ENCODE data around the gene HNRNPUL2. TPM values are rescaled to one million over a fixed set of nuclear protein-coding genes. Genes with fewer than 3 reads are reported as not detected.

Gene HNRNPUL2
- total RNA-seq, 1 experiment from 2014 or later: 43.5 TPM

- no peaks in the 10 kb centered on the region for H3K79me2 ChIP-seq (ENCODE audit: insufficient read depth, low read length)
- no peaks in the 10 kb centered on the region for H3K23me2 ChIP-seq (ENCODE audit: insufficient read length, low read depth, low read length, poor library complexity, severe bottlenecking)
- H3K23ac ChIP-seq (ENCODE audit: insufficient read length, low read depth, low read length): no peak overlapping the region
- no peak overlapping the region for H3K56ac ChIP-seq (ENCODE audit: insufficient read length, low read depth, low read length)
- H3K4me3 Mint-ChIP-seq: no peak overlapping the region; a peak in 1 of 5 replicates
- H4K91ac ChIP-seq (ENCODE audit: insufficient read length, low read depth, low read length): no peak overlapping the region
- H3K79me1 ChIP-seq (ENCODE audit: insufficient read depth, low read depth, low read length, poor library complexity, severe bottlenecking): peaks cover 2% of the 10 kb centered on the region
- no peaks in the 10 kb centered on the region for H3K9me3 ChIP-seq (ENCODE audit: control insufficient read depth, low read depth, low read length)
- no peaks in the 10 kb centered on the region; the same call in 1 of the 2 replicates for H3K4me1 ChIP-seq (ENCODE audit: insufficient read depth, low read length)
- no peak overlapping the region for H3K18ac ChIP-seq (ENCODE audit: insufficient read length, low read depth, low read length)
- H4K5ac ChIP-seq (ENCODE audit: insufficient read length, low read depth, low read length): no peak overlapping the region
- no peak for DNase-seq
- no CpG with 5 or more reads among the region's 24 CpGs for WGBS (ENCODE audit: extremely low coverage, insufficient read length, low lambda C conversion rate)
- no peaks in the 10 kb centered on the region for H3K27me3 Mint-ChIP-seq (ENCODE audit: low read depth)
- no peak overlapping the region for H2BK5ac ChIP-seq (ENCODE audit: insufficient read length, low read length)
- no peaks in the 10 kb centered on the region for H3K27me3 ChIP-seq (ENCODE audit: insufficient read depth, low read length)
- H3K9me3 Mint-ChIP-seq: no peaks in the 10 kb centered on the region
- H4K8ac ChIP-seq (replicated peaks; ENCODE audit: insufficient read length, low read depth, low read length): no peak overlapping the region
- H3K14ac ChIP-seq (ENCODE audit: insufficient read depth, low read length): no peak overlapping the region
- H2BK12ac ChIP-seq (ENCODE audit: insufficient read length, low read depth, low read length): no peak overlapping the region
- peaks cover 58 to 95% (median 92%) of the 10 kb centered on the region in 3 experiments; a peak in 6 of 7 replicates for H3K36me3 Mint-ChIP-seq (ENCODE audit: insufficient read depth in 1 of 3, low read depth in 3 of 3)
- no peak overlapping the region for H2BK120ac ChIP-seq (ENCODE audit: low read depth, low read length, poor library complexity, severe bottlenecking)
- no peak overlapping the region for H3K4me2 ChIP-seq (ENCODE audit: insufficient read depth, insufficient read length, low read length)
- peak overlapping the region in 2 of 3 experiments; percentile 11 to 78; a peak in 3 of 7 replicates for H3K27ac Mint-ChIP-seq
- H2BK20ac ChIP-seq (ENCODE audit: low read depth, low read length, poor library complexity, severe bottlenecking): no peak overlapping the region
- no peak overlapping the region for H3K9ac ChIP-seq (ENCODE audit: extremely low read depth, insufficient read length, low read length)
- no peak overlapping the region for H3K4ac ChIP-seq (ENCODE audit: low read depth, low read length)
- H3K27ac ChIP-seq (ENCODE audit: insufficient read length, low read depth, low read length): no peak overlapping the region
- H2AFZ ChIP-seq (ENCODE audit: low read length): no peak overlapping the region
- H2BK15ac ChIP-seq (ENCODE audit: low read depth, low read length): no peak overlapping the region
- no peak overlapping the region for H3T11ph ChIP-seq (ENCODE audit: low read length)
- peaks cover 12 to 37% of the 10 kb centered on the region in 2 experiments; a peak in 3 of 4 replicates for H3K4me1 Mint-ChIP-seq
- H4K20me1 ChIP-seq (ENCODE audit: control insufficient read depth, insufficient read depth, insufficient read length): no peaks in the 10 kb centered on the region
- H2AK5ac ChIP-seq (ENCODE audit: insufficient read length, low read length): no peak overlapping the region
- TF ChIP-seq, protein P1, sequence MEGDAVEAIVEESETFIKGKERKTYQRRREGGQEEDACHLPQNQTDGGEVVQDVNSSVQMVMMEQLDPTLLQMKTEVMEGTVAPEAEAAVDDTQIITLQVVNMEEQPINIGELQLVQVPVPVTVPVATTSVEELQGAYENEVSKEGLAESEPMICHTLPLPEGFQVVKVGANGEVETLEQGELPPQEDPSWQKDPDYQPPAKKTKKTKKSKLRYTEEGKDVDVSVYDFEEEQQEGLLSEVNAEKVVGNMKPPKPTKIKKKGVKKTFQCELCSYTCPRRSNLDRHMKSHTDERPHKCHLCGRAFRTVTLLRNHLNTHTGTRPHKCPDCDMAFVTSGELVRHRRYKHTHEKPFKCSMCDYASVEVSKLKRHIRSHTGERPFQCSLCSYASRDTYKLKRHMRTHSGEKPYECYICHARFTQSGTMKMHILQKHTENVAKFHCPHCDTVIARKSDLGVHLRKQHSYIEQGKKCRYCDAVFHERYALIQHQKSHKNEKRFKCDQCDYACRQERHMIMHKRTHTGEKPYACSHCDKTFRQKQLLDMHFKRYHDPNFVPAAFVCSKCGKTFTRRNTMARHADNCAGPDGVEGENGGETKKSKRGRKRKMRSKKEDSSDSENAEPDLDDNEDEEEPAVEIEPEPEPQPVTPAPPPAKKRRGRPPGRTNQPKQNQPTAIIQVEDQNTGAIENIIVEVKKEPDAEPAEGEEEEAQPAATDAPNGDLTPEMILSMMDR (conservative IDR thresholded peaks at IDR 0.05): peak; percentile 23; the same call in 1 of the 3 replicates
Observed at GRCh38 chr11:62715150-62716130, 11.8 kb downstream of the HNRNPUL2 start.

Data from H9 (cell line).